Measurements from ENCODE around the gene MEI4.
"Not testable (repeated sequence)": the region's sequence is repeated elsewhere in the genome, so short reads cannot be mapped to it uniquely, and the experiment has no call there.

Gene MEI4

DNA sequence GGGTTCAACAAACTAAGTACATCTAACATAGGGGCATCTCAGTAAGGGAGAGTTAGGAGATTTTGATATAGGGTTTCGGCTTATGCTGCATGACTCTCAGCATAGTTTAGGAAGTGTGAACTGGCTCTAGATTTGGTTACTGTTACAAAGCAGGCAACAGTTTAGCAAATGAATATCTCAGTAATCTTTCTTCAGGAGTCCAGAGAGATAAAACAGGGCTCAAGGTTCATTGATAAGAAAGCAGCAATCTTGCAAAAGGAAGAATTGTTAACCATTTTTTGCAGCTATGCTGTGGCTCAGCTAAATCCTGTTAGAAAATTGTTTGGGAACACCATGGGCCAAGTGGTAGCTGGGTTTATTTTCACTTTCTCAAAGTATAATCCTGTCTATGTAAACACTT is 161.3 kb downstream of the MEI4 start:
- no peak overlapping the region for H3K4me3 Mint-ChIP-seq
- no peaks in the 10 kb centered on the region for H3K9me3 Mint-ChIP-seq
- no peak for DNase-seq
- TF ChIP-seq, protein P1, sequence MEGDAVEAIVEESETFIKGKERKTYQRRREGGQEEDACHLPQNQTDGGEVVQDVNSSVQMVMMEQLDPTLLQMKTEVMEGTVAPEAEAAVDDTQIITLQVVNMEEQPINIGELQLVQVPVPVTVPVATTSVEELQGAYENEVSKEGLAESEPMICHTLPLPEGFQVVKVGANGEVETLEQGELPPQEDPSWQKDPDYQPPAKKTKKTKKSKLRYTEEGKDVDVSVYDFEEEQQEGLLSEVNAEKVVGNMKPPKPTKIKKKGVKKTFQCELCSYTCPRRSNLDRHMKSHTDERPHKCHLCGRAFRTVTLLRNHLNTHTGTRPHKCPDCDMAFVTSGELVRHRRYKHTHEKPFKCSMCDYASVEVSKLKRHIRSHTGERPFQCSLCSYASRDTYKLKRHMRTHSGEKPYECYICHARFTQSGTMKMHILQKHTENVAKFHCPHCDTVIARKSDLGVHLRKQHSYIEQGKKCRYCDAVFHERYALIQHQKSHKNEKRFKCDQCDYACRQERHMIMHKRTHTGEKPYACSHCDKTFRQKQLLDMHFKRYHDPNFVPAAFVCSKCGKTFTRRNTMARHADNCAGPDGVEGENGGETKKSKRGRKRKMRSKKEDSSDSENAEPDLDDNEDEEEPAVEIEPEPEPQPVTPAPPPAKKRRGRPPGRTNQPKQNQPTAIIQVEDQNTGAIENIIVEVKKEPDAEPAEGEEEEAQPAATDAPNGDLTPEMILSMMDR (IDR thresholded peaks at IDR 0.05) = no peak
- H3K4me1 Mint-ChIP-seq = no peaks in the 10 kb centered on the region
- H3K36me3 Mint-ChIP-seq (ENCODE audit: low read depth) = no peaks in the 10 kb centered on the region
- H3K27me3 Mint-ChIP-seq (ENCODE audit: low read depth, poor library complexity) = no peaks in the 10 kb centered on the region
- H3K27ac Mint-ChIP-seq = no peak overlapping the region

GRCh38 chr6:77815531-77815930 is 162.7 kb downstream of the MEI4 start:
- Mint-ChIP-seq H3K27me3 (ENCODE audit: low read depth, poor library complexity) (no peaks in the 10 kb centered on the region), H3K36me3 (ENCODE audit: low read depth) (no peaks in the 10 kb centered on the region), H3K9me3 (no peaks in the 10 kb centered on the region), H3K4me3 (no peak overlapping the region), H3K4me1 (no peaks in the 10 kb centered on the region), H3K27ac (no peak overlapping the region)
- DNase-seq = no peak
- TF ChIP-seq, protein P1 (IDR thresholded peaks at IDR 0.05) = no peak

GRCh38 chr6:77816766-77817270 is 164.0 kb downstream of the MEI4 start:
- no peak overlapping the region for H3K27ac Mint-ChIP-seq
- H3K4me3 Mint-ChIP-seq = no peak overlapping the region
- DNase-seq = no peak
- no peaks in the 10 kb centered on the region for H3K27me3 Mint-ChIP-seq (ENCODE audit: low read depth, poor library complexity)
- no peaks in the 10 kb centered on the region for H3K9me3 Mint-ChIP-seq
- TF ChIP-seq, protein P1 (IDR thresholded peaks at IDR 0.05) = no peak
- no peaks in the 10 kb centered on the region for H3K36me3 Mint-ChIP-seq (ENCODE audit: low read depth)
- H3K4me1 Mint-ChIP-seq = no peaks in the 10 kb centered on the region

GRCh38 chr6:77822265-77822664 is 169.4 kb downstream of the MEI4 start:
- TF ChIP-seq, protein P1 (IDR thresholded peaks at IDR 0.05) = no peak
- H3K4me3 Mint-ChIP-seq = no peak overlapping the region
- no peaks in the 10 kb centered on the region for H3K36me3 Mint-ChIP-seq (ENCODE audit: low read depth)
- H3K4me1 Mint-ChIP-seq = no peaks in the 10 kb centered on the region
- H3K27me3 Mint-ChIP-seq (ENCODE audit: low read depth, poor library complexity) = peaks cover 2% of the 10 kb centered on the region
- no peak overlapping the region for H3K27ac Mint-ChIP-seq
- no peak for DNase-seq
- H3K9me3 Mint-ChIP-seq = no peaks in the 10 kb centered on the region

DNA sequence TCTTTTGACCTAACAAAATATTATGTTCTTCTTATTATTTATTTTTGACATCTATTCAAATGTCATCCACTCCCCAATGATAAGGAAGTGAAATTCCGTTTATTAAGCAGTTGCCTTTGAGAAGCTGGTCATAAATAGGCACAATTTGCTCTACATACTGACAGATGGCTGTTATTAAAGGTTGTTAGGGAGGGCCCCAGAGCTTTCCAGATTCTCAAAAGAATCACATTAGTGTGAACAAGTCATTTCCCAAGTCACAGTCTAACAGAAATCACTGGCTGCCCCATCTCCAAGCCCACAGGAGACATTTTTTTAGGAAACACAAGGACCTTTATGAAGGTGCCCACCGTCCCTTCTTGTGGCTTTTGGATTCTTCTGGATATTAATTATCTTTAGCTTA is 172.4 kb downstream of the MEI4 start:
- DNase-seq = no peak
- Mint-ChIP-seq H3K4me3 (no peak overlapping the region), H3K27ac (no peak overlapping the region), H3K27me3 (ENCODE audit: low read depth, poor library complexity) (peaks cover 2% of the 10 kb centered on the region), H3K36me3 (ENCODE audit: low read depth) (no peaks in the 10 kb centered on the region), H3K9me3 (no peaks in the 10 kb centered on the region), H3K4me1 (no peaks in the 10 kb centered on the region)
- TF ChIP-seq, protein P1 (IDR thresholded peaks at IDR 0.05) = no peak

GRCh38 chr6:77829736-77830135 is 176.9 kb downstream of the MEI4 start:
- peaks cover 2% of the 10 kb centered on the region for H3K27me3 Mint-ChIP-seq (ENCODE audit: low read depth, poor library complexity)
- DNase-seq = no peak
- TF ChIP-seq, protein P1 (IDR thresholded peaks at IDR 0.05) = no peak

DNA sequence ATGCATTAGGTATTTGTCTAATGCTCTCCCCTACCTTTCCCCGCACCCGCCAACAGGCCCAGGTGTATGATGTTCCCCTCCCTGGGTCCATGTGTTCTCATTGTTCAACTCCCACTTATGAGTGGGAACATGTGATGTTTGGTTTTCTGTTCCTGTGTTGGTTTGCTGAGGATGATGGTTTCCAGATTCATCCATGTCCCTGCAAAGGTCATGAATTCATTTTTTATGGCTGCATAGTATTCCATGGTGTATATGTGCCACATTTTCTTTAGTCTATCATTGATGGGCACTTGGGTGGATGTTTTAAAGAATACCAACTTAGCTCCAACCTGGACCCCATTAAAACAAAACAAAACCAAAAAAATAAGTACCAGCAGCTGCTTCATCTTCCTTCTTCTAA is 180.9 kb downstream of the MEI4 start:
- not testable (repeated sequence) for H3K9me3 Mint-ChIP-seq; H3K27ac Mint-ChIP-seq; H3K36me3 Mint-ChIP-seq (ENCODE audit: low read depth); DNase-seq; H3K4me3 Mint-ChIP-seq; H3K4me1 Mint-ChIP-seq; H3K27me3 Mint-ChIP-seq (ENCODE audit: low read depth, poor library complexity)

More at GRCh38 chr6:77829736-77830135, 176.9 kb downstream of the MEI4 start:
- no peak overlapping the region for H3K27ac Mint-ChIP-seq
- H3K9me3 Mint-ChIP-seq = no peaks in the 10 kb centered on the region
- H3K36me3 Mint-ChIP-seq (ENCODE audit: low read depth) = no peaks in the 10 kb centered on the region
- no peaks in the 10 kb centered on the region for H3K4me1 Mint-ChIP-seq
- H3K4me3 Mint-ChIP-seq = no peak overlapping the region
